Panc1 (cell line): Measurements from ENCODE around the gene CSH2. TPM values are rescaled to one million over a fixed set of nuclear protein-coding genes. Genes with fewer than 3 reads are reported as not detected.
A peak's percentile ranks its signal among the peaks of the same experiment; 100 is the strongest.
"Not testable (repeated sequence)": the region's sequence is repeated elsewhere in the genome, so short reads cannot be mapped to it uniquely, and the experiment has no call there.

Experiments
- ATAC-seq: fragments of 200-7000 bp; cut with Tn5 transposase; 2 replicates; pipeline ENCODE4 v1.9.1; 2020; ENCODE audit warnings: mild to moderate bottlenecking, moderate library complexity
- BruUV-seq: library from RNA; stranded (reverse); fragments of 400-500 nt; replicated peaks from 2 replicates; lab custom pipeline; 2021; lab: Mats Ljungman, UMichigan
- CTCF ChIA-PET: fragments of 300-600 bp; sonication (Branson Sonifier 250); formaldehyde crosslinking; loops from one replicate; lab custom pipeline; 2022; ENCODE audit warnings: antibody characterized with exemption; lab: Charles Lee
- POLR2A ChIA-PET: fragments of 300-600 bp; sonication (Branson Sonifier 250); formaldehyde crosslinking; loops from one replicate; lab custom pipeline; 2022; ENCODE audit warnings: antibody characterized with exemption; lab: Charles Lee
- DNase-seq: peaks from one replicate; pipeline ENCODE4 v3.0.0-alpha.2; 2010; ENCODE audit warnings: low read depth, low spot score
- H3K27ac ChIP-seq: 2 replicates; pipeline ENCODE4 v1.5.1; 2011; ENCODE audit warnings: mild to moderate bottlenecking, low read length, inconsistent platforms
- H3K27me3 ChIP-seq: fragments of 200-500 bp; sonication (Bioruptor generic); 2 replicates; pipeline ENCODE4 v1.6.0; 2014; ENCODE audit warnings: low read length, inconsistent platforms; ENCODE audit not compliant: control insufficient read depth, insufficient read depth
- H3K36me3 ChIP-seq: fragments of 200-500 bp; sonication (Bioruptor generic); 2 replicates; pipeline ENCODE4 v1.5.1; 2014; ENCODE audit warnings: inconsistent platforms, mild to moderate bottlenecking, low read length, moderate library complexity; ENCODE audit not compliant: control insufficient read depth, insufficient read depth
- H3K4me1 ChIP-seq: 2 replicates; pipeline ENCODE4 v1.5.1; 2011; ENCODE audit warnings: inconsistent platforms, mild to moderate bottlenecking, low read length, moderate library complexity; ENCODE audit not compliant: control insufficient read depth, insufficient read depth
- H3K4me3 ChIP-seq, 2 experiments: 2 replicates each; pipeline ENCODE4 v1.5.1; 2011 to 2012; ENCODE audit warnings: low read depth in 2 of 2, low read length in 2 of 2, mild to moderate bottlenecking in 2 of 2, inconsistent platforms in 1 of 2, moderate library complexity in 1 of 2
- H3K9me3 ChIP-seq: fragments of 200-500 bp; sonication (Bioruptor generic); 2 replicates; pipeline ENCODE4 v1.5.1; 2014; ENCODE audit warnings: low read depth, mild to moderate bottlenecking, inconsistent platforms, low read length, moderate library complexity; ENCODE audit not compliant: control insufficient read depth, insufficient read depth
- CTCF ChIP-seq: fragments of 450-650 bp; IDR thresholded peaks from 2 replicates; pipeline ENCODE4 v1.5.1; 2017; ENCODE audit warnings: mild to moderate bottlenecking
- POLR2AphosphoS5 ChIP-seq: IDR thresholded peaks from 2 replicates; pipeline ENCODE4 v1.6.1; 2012; ENCODE audit warnings: mild to moderate bottlenecking, low read depth, low read length, moderate library complexity
- SIN3A ChIP-seq: IDR thresholded peaks from 2 replicates; pipeline ENCODE4 v1.6.1; 2012; ENCODE audit warnings: low read depth, mild to moderate bottlenecking, low read length, moderate library complexity, borderline replicate concordance; ENCODE audit not compliant: insufficient read depth
- TCF7L2 ChIP-seq: IDR thresholded peaks from 2 replicates; pipeline ENCODE4 v1.6.1; 2011; ENCODE audit warnings: mild to moderate bottlenecking, low read depth, low read length, inconsistent platforms
- in situ Hi-C: cut with HindIII; loops from 2 replicates; pipeline ENCODE4 v1.10.0; 2016; ENCODE audit warnings: low sequenced_read_pairs, low pct_unique_long_range_greater_than_20kb
- intact Hi-C: fragments of 100-400 bp; cut with micrococcal nuclease; formaldehyde crosslinking; loops from one replicate; pipeline ENCODE4 v1.10.0; 2022; ENCODE audit not compliant: unreplicated experiment
- total RNA-seq: library from RNA; stranded (reverse); gene quantifications from one replicate; pipeline ENCODE4 v1.2.1, GENCODE V29; 2021; ENCODE audit not compliant: unreplicated experiment
- TF ChIP-seq, protein P1 (sequence below), 2 experiments: IDR thresholded peaks; 2 replicates each; pipeline ENCODE4 v1.6.1; 2011 to 2012; ENCODE audit warnings: low read depth in 2 of 2, control low read depth in 1 of 2, low read length in 1 of 2, mild to moderate bottlenecking in 1 of 2, moderate library complexity in 1 of 2; ENCODE audit not compliant: insufficient read depth in 1 of 2

The CSH2 gene
- total RNA-seq, 1 experiment from 2014 or later = not detected

- ChIA-PET POLR2A (no interaction called here), CTCF (interaction anchor here (0.5 to 2.0 kb wide), 9 partner anchors 35 to 495 kb away, joined by 3 to 9 read pairs (median 6); no protein-coding TSS in a partner anchor)
- Histone ChIP-seq H3K36me3 (no peaks in the 10 kb centered on the region), H3K27ac (no peak overlapping the region), H3K9me3 (no peaks in the 10 kb centered on the region), H3K27me3 (no peaks in the 10 kb centered on the region; the same call in 1 of the 2 replicates), H3K4me1 (no peaks in the 10 kb centered on the region), H3K4me3 (no peak overlapping the region)
- BruUV-seq = no TSS peak
- in situ Hi-C loops = no loop called here
- TF ChIP-seq CTCF (peak; percentile 82), SIN3A (no peak)
- intact Hi-C loops = loop anchor here (10.0 kb wide), 3 partner anchors 83 to 223 kb away; partner anchors contain the start of genes ERN1, ICAM2 and PRR29
- peak; percentile 27 for DNase-seq
- ATAC-seq = peak; percentile 79
These were observed 38.2 kb upstream of the CSH2 start for GRCh38 chr17:63911657-63912100.

DNA sequence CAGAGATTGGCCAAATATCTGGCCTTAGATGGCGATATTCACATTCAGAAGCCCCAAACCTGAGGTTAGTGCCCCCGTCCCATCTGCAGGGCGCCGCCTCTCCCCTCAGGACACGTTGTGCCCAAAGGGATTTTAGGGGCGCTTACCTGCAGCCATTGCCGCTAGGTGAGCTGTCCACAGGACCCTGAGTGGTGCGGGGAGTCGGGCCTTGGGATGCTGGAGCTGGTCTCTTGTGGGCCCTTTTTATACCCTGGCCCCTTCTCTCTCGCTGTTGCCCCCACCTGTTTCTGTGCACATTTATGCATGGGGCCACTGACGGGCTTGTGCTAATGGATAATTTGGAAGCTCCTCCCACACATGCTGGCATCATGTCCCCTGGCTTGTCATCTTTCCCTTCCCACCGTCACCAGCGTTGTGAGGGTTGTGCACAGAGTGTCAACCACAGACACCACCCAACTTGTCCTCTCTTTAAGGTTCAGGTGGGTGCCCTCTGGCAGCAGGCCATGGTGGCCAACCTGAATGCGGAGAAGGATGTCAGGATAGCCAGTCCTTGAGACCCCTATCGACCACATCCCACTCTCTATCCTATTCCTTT, 37.7 kb upstream of the CSH2 start, which contains the start of gene CSHL1:
CSHL1 (minus strand) TSS at position 218 of the 595 bp plus-strand sequence; CDS start at position 156, 62 bp downstream.
- Histone ChIP-seq H3K4me3 (no peak within 1 kb of the TSS), H3K27ac (no peak within 1 kb of the TSS), H3K9me3 (no peaks in the 10 kb centered on the region), H3K36me3 (no peaks in the 10 kb centered on the region), H3K4me1 (no peaks in the 10 kb centered on the region), H3K27me3 (no peaks in the 10 kb centered on the region; the same call in 1 of the 2 replicates)
- no peak for ATAC-seq
- DNase-seq = no peak
- intact Hi-C loops (loop anchor here (10.0 kb wide), 3 partner anchors 84 to 224 kb away; partner anchors contain the start of genes ERN1, ICAM2 and PRR29), in situ Hi-C loops (no loop called here)
- no TSS peak for BruUV-seq
- ChIA-PET CTCF (interaction anchor here (0.5 to 2.0 kb wide), 7 partner anchors 35 to 496 kb away, joined by 3 to 9 read pairs (median 7); no protein-coding TSS in a partner anchor), POLR2A (no interaction called here)
- no peak for TF ChIP-seq CTCF
- TF ChIP-seq POLR2AphosphoS5 = no peak

DNA sequence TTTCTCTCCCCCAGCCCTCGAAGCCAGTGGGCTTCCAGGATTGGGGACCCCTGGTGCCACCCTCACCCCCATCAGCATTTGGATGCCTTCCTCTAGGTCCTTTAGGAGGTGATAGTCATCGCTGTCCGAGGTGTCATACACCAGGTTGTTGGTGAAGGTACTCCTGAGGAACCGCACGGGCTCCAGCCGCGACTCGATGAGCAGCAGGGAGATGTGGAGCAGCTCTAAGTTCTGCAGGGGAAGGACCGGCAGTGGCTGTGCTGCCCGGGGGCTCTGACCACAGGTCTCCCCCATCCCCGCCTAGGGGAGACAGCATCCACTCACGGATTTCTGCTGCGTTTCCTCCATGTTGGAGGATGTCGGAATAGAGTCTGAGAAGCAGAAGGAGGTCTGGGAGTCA, 36.6 kb upstream of the CSH2 start:
- no peak for DNase-seq
- ChIA-PET CTCF (interaction anchor here (2.0 kb wide), 1 partner anchor 36 kb away, joined by 8 read pairs; no protein-coding TSS in a partner anchor), POLR2A (no interaction called here)
- H3K36me3 ChIP-seq = no peaks in the 10 kb centered on the region
- no peak for ATAC-seq
- H3K9me3 ChIP-seq = no peaks in the 10 kb centered on the region
- intact Hi-C loops = loop anchor here (10.0 kb wide), 3 partner anchors 85 to 225 kb away; partner anchors contain the start of genes ERN1, ICAM2 and PRR29
- no TSS peak for BruUV-seq
- no peak overlapping the region for H3K27ac ChIP-seq
- H3K27me3 ChIP-seq = no peaks in the 10 kb centered on the region; the same call in 1 of the 2 replicates
- H3K4me3 ChIP-seq = no peak overlapping the region
- no peaks in the 10 kb centered on the region for H3K4me1 ChIP-seq
- in situ Hi-C loops = no loop called here
- TF ChIP-seq CTCF (no peak), TCF7L2 (no peak), POLR2AphosphoS5 (no peak), SIN3A (no peak)
- TF ChIP-seq, protein P1, sequence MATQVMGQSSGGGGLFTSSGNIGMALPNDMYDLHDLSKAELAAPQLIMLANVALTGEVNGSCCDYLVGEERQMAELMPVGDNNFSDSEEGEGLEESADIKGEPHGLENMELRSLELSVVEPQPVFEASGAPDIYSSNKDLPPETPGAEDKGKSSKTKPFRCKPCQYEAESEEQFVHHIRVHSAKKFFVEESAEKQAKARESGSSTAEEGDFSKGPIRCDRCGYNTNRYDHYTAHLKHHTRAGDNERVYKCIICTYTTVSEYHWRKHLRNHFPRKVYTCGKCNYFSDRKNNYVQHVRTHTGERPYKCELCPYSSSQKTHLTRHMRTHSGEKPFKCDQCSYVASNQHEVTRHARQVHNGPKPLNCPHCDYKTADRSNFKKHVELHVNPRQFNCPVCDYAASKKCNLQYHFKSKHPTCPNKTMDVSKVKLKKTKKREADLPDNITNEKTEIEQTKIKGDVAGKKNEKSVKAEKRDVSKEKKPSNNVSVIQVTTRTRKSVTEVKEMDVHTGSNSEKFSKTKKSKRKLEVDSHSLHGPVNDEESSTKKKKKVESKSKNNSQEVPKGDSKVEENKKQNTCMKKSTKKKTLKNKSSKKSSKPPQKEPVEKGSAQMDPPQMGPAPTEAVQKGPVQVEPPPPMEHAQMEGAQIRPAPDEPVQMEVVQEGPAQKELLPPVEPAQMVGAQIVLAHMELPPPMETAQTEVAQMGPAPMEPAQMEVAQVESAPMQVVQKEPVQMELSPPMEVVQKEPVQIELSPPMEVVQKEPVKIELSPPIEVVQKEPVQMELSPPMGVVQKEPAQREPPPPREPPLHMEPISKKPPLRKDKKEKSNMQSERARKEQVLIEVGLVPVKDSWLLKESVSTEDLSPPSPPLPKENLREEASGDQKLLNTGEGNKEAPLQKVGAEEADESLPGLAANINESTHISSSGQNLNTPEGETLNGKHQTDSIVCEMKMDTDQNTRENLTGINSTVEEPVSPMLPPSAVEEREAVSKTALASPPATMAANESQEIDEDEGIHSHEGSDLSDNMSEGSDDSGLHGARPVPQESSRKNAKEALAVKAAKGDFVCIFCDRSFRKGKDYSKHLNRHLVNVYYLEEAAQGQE (IDR thresholded peaks at IDR 0.05; ENCODE audit: insufficient read depth in 1 of 2, low read depth in 2 of 2, low read length in 1 of 2) = no peak

DNA sequence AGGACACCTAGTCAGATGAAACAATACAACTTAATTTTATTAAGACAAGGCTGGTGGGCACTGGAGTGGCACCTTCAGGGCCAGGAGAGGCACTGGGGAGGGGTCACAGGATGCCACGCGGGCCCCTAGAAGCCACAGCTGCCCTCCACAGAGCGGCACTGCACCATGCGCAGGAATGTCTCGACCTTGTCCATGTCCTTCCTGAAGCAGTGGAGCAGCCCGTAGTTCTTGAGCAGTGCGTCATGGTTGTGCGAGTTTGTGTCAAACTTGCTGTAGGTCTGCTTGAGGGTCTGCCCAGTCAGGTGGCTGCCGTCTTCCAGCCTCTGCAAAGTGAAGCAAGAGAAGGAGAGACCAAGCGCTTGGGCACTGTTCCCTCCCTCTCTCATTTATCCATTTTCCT, 36.1 kb upstream of the CSH2 start:
- CTCF ChIA-PET, H3K4me1 ChIP-seq, BruUV-seq, intact Hi-C loops, DNase-seq, H3K4me3 ChIP-seq, H3K9me3 ChIP-seq, H3K36me3 ChIP-seq, POLR2A ChIA-PET, ATAC-seq, in situ Hi-C loops, H3K27me3 ChIP-seq, H3K27ac ChIP-seq: not testable (repeated sequence)
